Liver (tissue), 9 donors: ENCODE measurements around the gene IGF1R. TPM values are rescaled to one million over a fixed set of nuclear protein-coding genes. Genes with fewer than 3 reads are reported as not detected.

Experiments used
- DNase-seq: peaks from one replicate; pipeline ENCODE4 v3.0.0-alpha.2; 2017; ENCODE audit warnings: low spot score
- H3K27ac ChIP-seq, 2 donors: one replicate each; pipeline ENCODE4 v1.7.0; 2013; ENCODE audit warnings: inconsistent platforms in 2 of 2, low read length in 2 of 2, control low read depth in 1 of 2, low read depth in 1 of 2, mild to moderate bottlenecking in 1 of 2
- H3K27me3 ChIP-seq, 4 donors: one replicate each; pipeline versions ENCODE4 v1.6.1 to v1.7.0; 2013; ENCODE audit warnings: low read length in 3 of 4, inconsistent platforms in 1 of 4, mild to moderate bottlenecking in 1 of 4, moderate library complexity in 1 of 4; ENCODE audit not compliant: control insufficient read depth in 4 of 4, insufficient read depth in 4 of 4
- H3K36me3 ChIP-seq, 4 donors: one replicate each; pipeline versions ENCODE4 v1.6.1 to v1.7.0; 2013; ENCODE audit warnings: low read length in 3 of 4, mild to moderate bottlenecking in 3 of 4, low read depth in 1 of 4, moderate library complexity in 1 of 4; ENCODE audit not compliant: control insufficient read depth in 4 of 4, insufficient read depth in 3 of 4
- H3K4me1 ChIP-seq, 4 donors: one replicate each; pipeline versions ENCODE4 v1.6.1 to v1.7.0; 2013; ENCODE audit warnings: low read length in 3 of 4, mild to moderate bottlenecking in 3 of 4, moderate library complexity in 1 of 4; ENCODE audit not compliant: control insufficient read depth in 4 of 4, insufficient read depth in 4 of 4
- H3K4me3 ChIP-seq, 3 donors: one replicate each; pipeline versions ENCODE4 v1.6.1 to v1.7.0; 2013; ENCODE audit warnings: low read length in 3 of 3, control low read depth in 1 of 3, low read depth in 1 of 3, mild to moderate bottlenecking in 1 of 3
- H3K9ac ChIP-seq, 2 donors: one replicate each; pipeline ENCODE4 v1.7.0; 2013; ENCODE audit warnings: low read length in 2 of 2, mild to moderate bottlenecking in 2 of 2, moderate library complexity in 2 of 2, control low read depth in 1 of 2, low read depth in 1 of 2
- H3K9me3 ChIP-seq, 4 donors: one replicate each; pipeline versions ENCODE4 v1.6.1 to v1.7.0; 2013; ENCODE audit warnings: low read length in 3 of 4; ENCODE audit not compliant: control insufficient read depth in 4 of 4
- EGR1 ChIP-seq, 2 donors: IDR thresholded peaks; 2 replicates each; pipeline ENCODE4 v1.6.1; 2016 to 2018; ENCODE audit warnings: antibody characterized with exemption in 2 of 2, low read depth in 2 of 2
- FOXA1 ChIP-seq: IDR thresholded peaks from 2 replicates; pipeline ENCODE4 v1.6.1; 2016; ENCODE audit warnings: antibody characterized with exemption
- FOXA2 ChIP-seq: IDR thresholded peaks from 2 replicates; pipeline ENCODE4 v1.6.1; 2016; ENCODE audit warnings: antibody characterized with exemption
- GABPA ChIP-seq, 2 donors: IDR thresholded peaks in 1 of 2; conservative IDR thresholded peaks in 1 of 2; 2 replicates each; pipeline ENCODE4 v1.6.1; 2016; ENCODE audit warnings: antibody characterized with exemption in 2 of 2, mild to moderate bottlenecking in 1 of 2, moderate library complexity in 1 of 2
- HNF4A ChIP-seq, 2 donors: conservative IDR thresholded peaks; 2 replicates each; pipeline ENCODE4 v1.6.1; 2016; ENCODE audit warnings: antibody characterized with exemption in 2 of 2, mild to moderate bottlenecking in 2 of 2
- HNF4G ChIP-seq: IDR thresholded peaks from 2 replicates; pipeline ENCODE4 v1.6.1; 2016; ENCODE audit warnings: antibody characterized with exemption
- JUND ChIP-seq, 2 donors: IDR thresholded peaks; 2 replicates each; pipeline ENCODE4 v1.6.1; 2016; ENCODE audit warnings: antibody characterized with exemption in 2 of 2
- NR2F2 ChIP-seq: IDR thresholded peaks from 2 replicates; pipeline ENCODE4 v1.6.1; 2016; ENCODE audit warnings: antibody characterized with exemption
- RAD21 ChIP-seq, 2 donors: IDR thresholded peaks; 2 replicates each; pipeline ENCODE4 v1.6.1; 2016; ENCODE audit warnings: antibody characterized with exemption in 2 of 2, mild to moderate bottlenecking in 2 of 2
- RXRA ChIP-seq, 2 donors: IDR thresholded peaks; 2 replicates each; pipeline ENCODE4 v1.6.1; 2017 to 2018; ENCODE audit warnings: antibody characterized with exemption in 2 of 2, mild to moderate bottlenecking in 1 of 2
- SP1 ChIP-seq: IDR thresholded peaks from 2 replicates; pipeline ENCODE4 v1.6.1; 2018; ENCODE audit warnings: antibody characterized with exemption, mild to moderate bottlenecking
- TAF1 ChIP-seq: conservative IDR thresholded peaks from 2 replicates; pipeline ENCODE4 v1.6.1; 2016; ENCODE audit warnings: antibody characterized with exemption, mild to moderate bottlenecking
- YY1 ChIP-seq: IDR thresholded peaks from 2 replicates; pipeline ENCODE4 v1.6.1; 2016; ENCODE audit warnings: antibody characterized with exemption, mild to moderate bottlenecking
- WGBS: extraction: QIAGEN DNeasy Blood & Tissue Kit; methylation state at CpG from one replicate; pipeline ENCODE4 v1.1.7; 2013; 5-methylcytosine and 5-hydroxymethylcytosine counted together
- polyA plus RNA-seq, 2 donors: library from polyadenylated mRNA; stranded (reverse) in 1 of 2; unstranded in 1 of 2; fragments of 200-250 nt in 1 of 2; fragments of >200 nt in 1 of 2; fragmentation: Nextera tagmentation in 1 of 2; extraction: Ambion mirVana in 1 of 2; gene quantifications; one replicate each; pipeline versions ENCODE4 v1.2.1 to v1.2.3, GENCODE V29; 2013 to 2015
- total RNA-seq, 2 donors: library from RNA; depleted of rRNA; stranded (reverse); fragments of >200 nt; gene quantifications; one replicate each; pipeline ENCODE4 v1.2.3, GENCODE V29; 2014
- TF ChIP-seq, protein P1 (sequence below): IDR thresholded peaks from 2 replicates; pipeline ENCODE4 v1.6.1; 2016; ENCODE audit warnings: antibody characterized with exemption
- TF ChIP-seq, protein P2 (sequence below): IDR thresholded peaks from 2 replicates; pipeline ENCODE4 v1.6.1; 2016; ENCODE audit warnings: antibody characterized with exemption
- TF ChIP-seq, protein P3 (sequence below): IDR thresholded peaks from 2 replicates; pipeline ENCODE4 v1.6.1; 2016; ENCODE audit warnings: antibody characterized with exemption
- TF ChIP-seq, protein P4 (sequence below): fragments of 150-350 bp; IDR thresholded peaks from 2 replicates; pipeline ENCODE4 v1.5.1; 2017; ENCODE audit warnings: improper control_type of control experiment, low read depth, low read length; ENCODE audit not compliant: missing input control
- donor health status: healthy.
- donor health status: healthy.
- donor health status: healthy.
- donor health status: healthy.
- donor health status: healthy.

IGF1R gene
- total and polyA plus RNA-seq, 4 donors: 0.69 to 10.3 (median 3.2) TPM

DNA sequence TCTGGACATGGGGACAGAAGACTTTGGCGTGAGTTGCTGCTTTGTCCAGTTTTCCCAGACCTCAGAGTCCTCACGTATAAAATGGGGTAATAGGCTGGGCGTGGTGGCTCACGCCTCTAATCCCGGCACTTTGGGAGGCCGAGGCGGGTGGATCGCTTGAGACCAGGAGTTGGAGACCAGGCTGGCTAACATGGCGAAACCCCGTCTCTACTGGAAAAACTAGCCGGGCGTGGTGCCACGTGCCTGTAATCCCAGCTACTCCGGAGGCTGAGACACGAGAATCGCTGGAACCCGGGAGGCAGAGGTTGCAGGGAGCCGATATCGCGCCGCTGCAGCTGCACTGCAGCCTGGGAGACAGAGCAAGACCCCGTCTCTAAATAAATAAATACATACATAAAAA is 22.7 kb upstream of the IGF1R start:
- H3K9me3 ChIP-seq: no peaks in the 10 kb centered on the region
- peaks cover 0 to 8% (median 3%) of the 10 kb centered on the region in 4 donors for H3K27me3 ChIP-seq
- 88% methylated on average over 22 of the region's 22 CpGs for WGBS
- H3K9ac ChIP-seq: no peak overlapping the region
- no peaks in the 10 kb centered on the region for H3K4me1 ChIP-seq
- H3K4me3 ChIP-seq: no peak overlapping the region
- H3K27ac ChIP-seq: no peak overlapping the region
- DNase-seq: no peak
- no peaks in the 10 kb centered on the region for H3K36me3 ChIP-seq
- TF ChIP-seq, protein P1, sequence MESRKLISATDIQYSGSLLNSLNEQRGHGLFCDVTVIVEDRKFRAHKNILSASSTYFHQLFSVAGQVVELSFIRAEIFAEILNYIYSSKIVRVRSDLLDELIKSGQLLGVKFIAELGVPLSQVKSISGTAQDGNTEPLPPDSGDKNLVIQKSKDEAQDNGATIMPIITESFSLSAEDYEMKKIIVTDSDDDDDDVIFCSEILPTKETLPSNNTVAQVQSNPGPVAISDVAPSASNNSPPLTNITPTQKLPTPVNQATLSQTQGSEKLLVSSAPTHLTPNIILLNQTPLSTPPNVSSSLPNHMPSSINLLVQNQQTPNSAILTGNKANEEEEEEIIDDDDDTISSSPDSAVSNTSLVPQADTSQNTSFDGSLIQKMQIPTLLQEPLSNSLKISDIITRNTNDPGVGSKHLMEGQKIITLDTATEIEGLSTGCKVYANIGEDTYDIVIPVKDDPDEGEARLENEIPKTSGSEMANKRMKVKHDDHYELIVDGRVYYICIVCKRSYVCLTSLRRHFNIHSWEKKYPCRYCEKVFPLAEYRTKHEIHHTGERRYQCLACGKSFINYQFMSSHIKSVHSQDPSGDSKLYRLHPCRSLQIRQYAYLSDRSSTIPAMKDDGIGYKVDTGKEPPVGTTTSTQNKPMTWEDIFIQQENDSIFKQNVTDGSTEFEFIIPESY: no peak
- TF ChIP-seq EGR1 (IDR thresholded peaks at IDR 0.05; ENCODE audit: low read depth in 2 of 2) (no peak), TAF1 (no peak), FOXA2 (no peak)

DNA sequence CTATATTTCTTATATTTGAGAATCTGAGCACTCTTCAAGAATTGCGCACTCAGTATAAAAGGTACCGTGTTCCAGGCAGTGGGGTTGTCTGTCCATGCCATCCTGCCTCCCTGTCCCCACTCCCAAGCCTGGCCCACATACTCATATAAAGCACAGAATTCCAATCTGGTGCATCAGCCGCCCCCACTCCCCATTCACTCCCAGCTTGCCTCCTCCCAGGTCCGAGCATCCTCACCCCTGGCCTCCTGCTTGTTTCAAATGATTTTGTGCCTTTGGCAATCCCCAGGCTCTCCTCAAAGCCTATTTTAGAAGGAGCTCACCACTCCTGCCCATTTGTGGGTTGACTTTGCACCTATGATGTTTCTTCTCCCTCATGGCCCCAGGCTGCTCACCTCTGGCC is 22.2 kb upstream of the IGF1R start:
- 85% methylated on average over 4 of the region's 4 CpGs for WGBS
- Histone ChIP-seq H3K36me3 (no peaks in the 10 kb centered on the region), H3K4me3 (no peak overlapping the region), H3K27me3 (peaks cover 0 to 10% (median 3%) of the 10 kb centered on the region in 4 donors), H3K4me1 (no peaks in the 10 kb centered on the region), H3K27ac (no peak overlapping the region), H3K9me3 (no peaks in the 10 kb centered on the region), H3K9ac (no peak overlapping the region)
- DNase-seq: no peak
- TF ChIP-seq FOXA1: no peak
- TF ChIP-seq, protein P1: no peak
- TF ChIP-seq, protein P2, sequence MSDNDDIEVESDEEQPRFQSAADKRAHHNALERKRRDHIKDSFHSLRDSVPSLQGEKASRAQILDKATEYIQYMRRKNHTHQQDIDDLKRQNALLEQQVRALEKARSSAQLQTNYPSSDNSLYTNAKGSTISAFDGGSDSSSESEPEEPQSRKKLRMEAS: no peak
- TF ChIP-seq SP1: no peak
- TF ChIP-seq TAF1: no peak
- TF ChIP-seq HNF4A (conservative IDR thresholded peaks at IDR 0.05): no peak
- no peak for TF ChIP-seq EGR1 (IDR thresholded peaks at IDR 0.05; ENCODE audit: low read depth in 2 of 2)
- no peak for TF ChIP-seq YY1
- no peak for TF ChIP-seq HNF4G
- TF ChIP-seq NR2F2: no peak
- no peak for TF ChIP-seq FOXA2
- TF ChIP-seq RXRA (IDR thresholded peaks at IDR 0.05): no peak
- TF ChIP-seq, protein P3, sequence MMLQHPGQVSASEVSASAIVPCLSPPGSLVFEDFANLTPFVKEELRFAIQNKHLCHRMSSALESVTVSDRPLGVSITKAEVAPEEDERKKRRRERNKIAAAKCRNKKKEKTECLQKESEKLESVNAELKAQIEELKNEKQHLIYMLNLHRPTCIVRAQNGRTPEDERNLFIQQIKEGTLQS: no peak
- no peak for TF ChIP-seq RAD21 (IDR thresholded peaks at IDR 0.05)
- TF ChIP-seq, protein P4, sequence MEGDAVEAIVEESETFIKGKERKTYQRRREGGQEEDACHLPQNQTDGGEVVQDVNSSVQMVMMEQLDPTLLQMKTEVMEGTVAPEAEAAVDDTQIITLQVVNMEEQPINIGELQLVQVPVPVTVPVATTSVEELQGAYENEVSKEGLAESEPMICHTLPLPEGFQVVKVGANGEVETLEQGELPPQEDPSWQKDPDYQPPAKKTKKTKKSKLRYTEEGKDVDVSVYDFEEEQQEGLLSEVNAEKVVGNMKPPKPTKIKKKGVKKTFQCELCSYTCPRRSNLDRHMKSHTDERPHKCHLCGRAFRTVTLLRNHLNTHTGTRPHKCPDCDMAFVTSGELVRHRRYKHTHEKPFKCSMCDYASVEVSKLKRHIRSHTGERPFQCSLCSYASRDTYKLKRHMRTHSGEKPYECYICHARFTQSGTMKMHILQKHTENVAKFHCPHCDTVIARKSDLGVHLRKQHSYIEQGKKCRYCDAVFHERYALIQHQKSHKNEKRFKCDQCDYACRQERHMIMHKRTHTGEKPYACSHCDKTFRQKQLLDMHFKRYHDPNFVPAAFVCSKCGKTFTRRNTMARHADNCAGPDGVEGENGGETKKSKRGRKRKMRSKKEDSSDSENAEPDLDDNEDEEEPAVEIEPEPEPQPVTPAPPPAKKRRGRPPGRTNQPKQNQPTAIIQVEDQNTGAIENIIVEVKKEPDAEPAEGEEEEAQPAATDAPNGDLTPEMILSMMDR: no peak
- TF ChIP-seq JUND (IDR thresholded peaks at IDR 0.05): no peak
- no peak for TF ChIP-seq GABPA (IDR thresholded peaks at IDR 0.05 in 1 of 2, conservative IDR thresholded peaks at IDR 0.05 in 1 of 2)
